HG02981 (cell line): Measurements from ENCODE around the gene LARP6.

Experiments
- ATAC-seq: cut with Tn5 transposase; IDR thresholded peaks from one replicate; pipeline ENCODE4 v1.9.1; 2021; ENCODE audit warnings: mild to moderate bottlenecking, moderate library complexity; ENCODE audit not compliant: unreplicated experiment

Gene LARP6

GRCh38 chr15:70796516-70797310, 57.2 kb downstream of the LARP6 start:
- no peak for ATAC-seq

- ATAC-seq: no peak
These were observed 58.7 kb downstream of the LARP6 start for GRCh38 chr15:70795311-70795665.

GRCh38 chr15:70794596-70795310, 59.2 kb downstream of the LARP6 start:
- ATAC-seq: no peak

GRCh38 chr15:70793694-70794093, 60.3 kb downstream of the LARP6 start:
- ATAC-seq: no peak

- no peak for ATAC-seq
These were observed 61.8 kb downstream of the LARP6 start for GRCh38 chr15:70792171-70792573.

GRCh38 chr15:70791259-70791658, 62.7 kb downstream of the LARP6 start:
- no peak for ATAC-seq

- no peak for ATAC-seq
These were observed 64.7 kb downstream of the LARP6 start for GRCh38 chr15:70789213-70789612.

GRCh38 chr15:70788114-70789049, 65.6 kb downstream of the LARP6 start:
- ATAC-seq: no peak

- no peak for ATAC-seq
These were observed 67.0 kb downstream of the LARP6 start for GRCh38 chr15:70786996-70787395.

- no peak for ATAC-seq
These were observed 70.3 kb downstream of the LARP6 start for GRCh38 chr15:70783610-70784022.

GRCh38 chr15:70783041-70783440, 70.9 kb downstream of the LARP6 start:
- ATAC-seq: no peak

- ATAC-seq: no peak
These were observed 72.7 kb downstream of the LARP6 start for GRCh38 chr15:70781236-70781635.
